Kidney (tissue), 14 donors: ENCODE data around the gene CDK3. TPM values are rescaled to one million over a fixed set of nuclear protein-coding genes. Genes with fewer than 3 reads are reported as not detected.
A peak's percentile ranks its signal among the peaks of the same experiment; 100 is the strongest.

Experiments
- DNase-seq, 5 donors: peaks; one replicate each; pipeline ENCODE4 v3.0.0-alpha.2; 2013 to 2020
- FAIRE-seq: peaks from 2 replicates; lab custom pipeline; 2012; peaks lifted over from hg19 to GRCh38; lab: Jason Lieb, UNC
- H3K27ac ChIP-seq, 2 donors: one replicate each; pipeline ENCODE4 v1.7.0; 2013; ENCODE audit warnings: low read depth in 2 of 2, low read length in 2 of 2, inconsistent platforms in 1 of 2
- H3K27me3 ChIP-seq: one replicate; pipeline ENCODE4 v1.7.1; 2013; ENCODE audit warnings: low read length, inconsistent platforms; ENCODE audit not compliant: control insufficient read depth, insufficient read depth
- H3K36me3 ChIP-seq, 3 donors: one replicate each; pipeline versions ENCODE4 v1.7.0 to v1.7.1; 2013; ENCODE audit warnings: low read length in 3 of 3, control low read depth in 1 of 3, inconsistent platforms in 1 of 3; ENCODE audit not compliant: insufficient read depth in 3 of 3, control insufficient read depth in 2 of 3
- H3K4me1 ChIP-seq, 3 donors: one replicate each; pipeline versions ENCODE4 v1.7.0 to v1.7.1; 2013; ENCODE audit warnings: low read length in 3 of 3, inconsistent platforms in 1 of 3, low read depth in 1 of 3; ENCODE audit not compliant: control insufficient read depth in 2 of 3, insufficient read depth in 2 of 3
- H3K4me3 ChIP-seq, 3 donors: one replicate each; pipeline versions ENCODE4 v1.7.0 to v1.8.1; 2013; ENCODE audit warnings: low read length in 3 of 3, control low read depth in 1 of 3, inconsistent platforms in 1 of 3
- H3K9ac ChIP-seq, 3 donors: one replicate each; pipeline versions ENCODE4 v1.7.0 to v1.7.1; 2013; ENCODE audit warnings: low read length in 3 of 3, control low read depth in 1 of 3, inconsistent platforms in 1 of 3
- H3K9me3 ChIP-seq, 3 donors: one replicate each; pipeline versions ENCODE4 v1.7.0 to v1.7.1; 2013; ENCODE audit warnings: low read length in 3 of 3, control low read depth in 1 of 3, inconsistent platforms in 1 of 3; ENCODE audit not compliant: control insufficient read depth in 2 of 3, insufficient read depth in 1 of 3
- intact Hi-C: fragments of 100-400 bp; cut with DNase I; formaldehyde crosslinking; loops from one replicate; pipeline ENCODE4 v1.11.1; 2022
- polyA plus RNA-seq: library from polyadenylated mRNA; stranded (reverse); fragments of 350-450 nt; fragmentation: Illumina TruSeq; extraction: RNeasy Lipid Tissue Mini Kit (QIAGEN cat#74804); gene quantifications from one replicate; pipeline ENCODE4 v1.2.3, GENCODE V29; 2014; ENCODE audit warnings: low read depth, low replicate concordance; ENCODE audit not compliant: insufficient read depth
- total RNA-seq: library from RNA; stranded (reverse); fragmentation: NEBNext Ultra II Directional; extraction: Animal tissue kit (Norgen Biotek cat#: 25700); gene quantifications from one replicate; pipeline ENCODE4 v1.2.1, GENCODE V29; 2021
- TF ChIP-seq, protein P1 (sequence below): IDR thresholded peaks from 3 replicates; pipeline ENCODE4 v1.5.1; 2012; ENCODE audit warnings: mild to moderate bottlenecking, moderate library complexity, borderline replicate concordance; ENCODE audit not compliant: insufficient read depth; ENCODE audit errors: extremely low read depth
- donor health status: control.
- donor health status: control.
- donor health status: control.
- donor health status: control.
- donor health status: control.
- donor health status: DM: yes; HTN: yes; CAD: no.
- donor health status: Normal renal cell carcinoma (clear cell type).

The CDK3 gene
- total and polyA plus RNA-seq, 2 donors from 2014 or later, result 7.1 to 7.4 TPM

DNA sequence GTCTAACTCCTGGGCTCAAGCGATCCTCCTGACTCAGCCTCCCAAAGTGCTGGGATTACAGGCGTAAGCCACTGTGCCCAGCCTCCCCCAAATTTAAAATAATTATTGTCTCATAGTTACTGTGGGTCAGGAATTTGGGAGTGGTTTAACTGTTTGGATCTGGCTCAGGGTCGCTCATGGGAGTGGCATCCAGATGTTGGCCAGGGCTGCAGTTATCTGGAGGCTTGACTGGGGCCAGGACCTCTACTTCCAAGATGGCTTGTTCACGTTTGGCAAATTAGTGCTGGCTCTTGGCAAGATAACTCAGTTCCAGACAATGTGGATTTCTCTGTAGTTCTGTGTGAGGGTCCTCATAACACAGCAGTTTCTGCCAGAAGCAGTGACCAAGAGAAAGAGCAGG is 13.6 kb upstream of the CDK3 start:
- Histone ChIP-seq H3K4me3 (no peak overlapping the region), H3K36me3 (peaks cover 0 to 10% (median 4%) of the 10 kb centered on the region in 3 donors), H3K9me3 (no peaks in the 10 kb centered on the region), H3K9ac (no peak overlapping the region), H3K27ac (no peak overlapping the region), H3K4me1 (peaks cover 2 to 8% (median 6%) of the 10 kb centered on the region in 3 donors), H3K27me3 (no peaks in the 10 kb centered on the region)
- TF ChIP-seq, protein P1, sequence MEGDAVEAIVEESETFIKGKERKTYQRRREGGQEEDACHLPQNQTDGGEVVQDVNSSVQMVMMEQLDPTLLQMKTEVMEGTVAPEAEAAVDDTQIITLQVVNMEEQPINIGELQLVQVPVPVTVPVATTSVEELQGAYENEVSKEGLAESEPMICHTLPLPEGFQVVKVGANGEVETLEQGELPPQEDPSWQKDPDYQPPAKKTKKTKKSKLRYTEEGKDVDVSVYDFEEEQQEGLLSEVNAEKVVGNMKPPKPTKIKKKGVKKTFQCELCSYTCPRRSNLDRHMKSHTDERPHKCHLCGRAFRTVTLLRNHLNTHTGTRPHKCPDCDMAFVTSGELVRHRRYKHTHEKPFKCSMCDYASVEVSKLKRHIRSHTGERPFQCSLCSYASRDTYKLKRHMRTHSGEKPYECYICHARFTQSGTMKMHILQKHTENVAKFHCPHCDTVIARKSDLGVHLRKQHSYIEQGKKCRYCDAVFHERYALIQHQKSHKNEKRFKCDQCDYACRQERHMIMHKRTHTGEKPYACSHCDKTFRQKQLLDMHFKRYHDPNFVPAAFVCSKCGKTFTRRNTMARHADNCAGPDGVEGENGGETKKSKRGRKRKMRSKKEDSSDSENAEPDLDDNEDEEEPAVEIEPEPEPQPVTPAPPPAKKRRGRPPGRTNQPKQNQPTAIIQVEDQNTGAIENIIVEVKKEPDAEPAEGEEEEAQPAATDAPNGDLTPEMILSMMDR, result no peak
- intact Hi-C loops, result no loop called here
- DNase-seq (peak in 1 of 5 donors; percentile 12), FAIRE-seq (no peak)

DNA sequence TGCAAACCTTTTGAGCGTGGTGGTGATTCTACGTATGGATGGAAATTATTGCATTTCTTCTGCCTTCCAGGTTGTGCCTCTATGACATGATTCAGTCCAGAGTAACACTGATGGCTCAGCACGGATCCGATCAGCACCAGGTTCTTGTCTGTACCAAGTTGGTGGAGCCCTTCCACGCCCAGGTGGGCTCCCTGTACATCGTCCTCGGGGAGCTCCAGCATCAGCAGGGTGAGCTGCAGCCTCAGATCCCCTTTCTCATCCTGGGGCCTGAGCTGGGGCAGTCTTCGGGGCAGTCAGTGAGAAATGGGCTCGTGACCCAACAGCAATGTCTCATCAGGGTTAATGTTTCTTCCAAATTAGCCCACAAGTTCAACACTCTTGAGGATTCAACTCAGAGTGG is 9.3 kb upstream of the CDK3 start:
- H3K9ac ChIP-seq, result no peak overlapping the region
- H3K4me3 ChIP-seq, result no peak overlapping the region
- intact Hi-C loops, result no loop called here
- H3K27ac ChIP-seq, result no peak overlapping the region
- H3K27me3 ChIP-seq, result no peaks in the 10 kb centered on the region
- H3K4me1 ChIP-seq, result peaks cover 0 to 3% (median 0%) of the 10 kb centered on the region in 3 donors
- H3K9me3 ChIP-seq, result no peaks in the 10 kb centered on the region
- no peak for FAIRE-seq
- TF ChIP-seq, protein P1, result no peak
- H3K36me3 ChIP-seq, result peaks cover 0 to 10% (median 4%) of the 10 kb centered on the region in 3 donors
- DNase-seq, result peak in 1 of 5 donors; percentile 37

DNA sequence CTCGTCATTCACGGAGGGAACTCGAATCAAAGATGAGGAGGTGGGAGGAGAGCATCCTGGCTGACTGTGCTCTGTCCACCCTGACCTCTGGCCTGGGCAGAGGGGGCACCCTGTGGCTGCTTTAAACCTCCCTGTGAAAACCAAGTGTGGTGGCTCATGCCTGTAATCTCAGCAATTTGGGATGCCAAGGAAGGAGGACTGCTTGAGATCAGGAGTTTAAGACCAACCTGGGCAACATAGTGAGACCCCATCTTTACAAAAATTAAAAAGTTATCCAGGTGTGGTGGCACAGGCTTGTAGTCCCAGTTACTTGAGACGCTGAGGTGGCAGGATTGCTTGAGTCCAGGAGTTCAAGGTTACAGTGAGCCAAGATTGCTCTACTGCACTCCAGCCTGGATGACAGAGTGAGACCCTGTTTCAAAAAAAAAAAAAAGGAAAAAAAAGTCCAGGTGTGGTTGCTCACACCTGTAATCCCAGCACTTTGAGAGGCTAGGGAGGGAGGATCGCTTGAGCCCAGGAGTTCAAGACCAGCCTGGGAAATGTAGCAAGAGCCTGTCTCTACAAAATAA is 5.8 kb upstream of the CDK3 start:
- peaks cover 0 to 5% (median 4%) of the 10 kb centered on the region in 3 donors for H3K36me3 ChIP-seq

More for the DNA sequence above, 5.8 kb upstream of the CDK3 start:
- H3K9me3 ChIP-seq, result no peaks in the 10 kb centered on the region
- FAIRE-seq (no peak), DNase-seq (peak in 2 of 5 donors; percentile 19 to 39)
- H3K9ac ChIP-seq, result no peak overlapping the region
- H3K4me1 ChIP-seq, result peaks cover 0 to 6% (median 4%) of the 10 kb centered on the region in 3 donors
- TF ChIP-seq, protein P1, result no peak
- no peak overlapping the region for H3K4me3 ChIP-seq
- intact Hi-C loops, result no loop called here
- peak overlapping the region in 1 of 2 donors; percentile 57 for H3K27ac ChIP-seq
- no peaks in the 10 kb centered on the region for H3K27me3 ChIP-seq
